Measurements from ENCODE around the gene ANKMY2.

GRCh38 chr7:16616542-16616941 lies 29.0 kb downstream of the ANKMY2 start:
- TF ChIP-seq, protein P1, sequence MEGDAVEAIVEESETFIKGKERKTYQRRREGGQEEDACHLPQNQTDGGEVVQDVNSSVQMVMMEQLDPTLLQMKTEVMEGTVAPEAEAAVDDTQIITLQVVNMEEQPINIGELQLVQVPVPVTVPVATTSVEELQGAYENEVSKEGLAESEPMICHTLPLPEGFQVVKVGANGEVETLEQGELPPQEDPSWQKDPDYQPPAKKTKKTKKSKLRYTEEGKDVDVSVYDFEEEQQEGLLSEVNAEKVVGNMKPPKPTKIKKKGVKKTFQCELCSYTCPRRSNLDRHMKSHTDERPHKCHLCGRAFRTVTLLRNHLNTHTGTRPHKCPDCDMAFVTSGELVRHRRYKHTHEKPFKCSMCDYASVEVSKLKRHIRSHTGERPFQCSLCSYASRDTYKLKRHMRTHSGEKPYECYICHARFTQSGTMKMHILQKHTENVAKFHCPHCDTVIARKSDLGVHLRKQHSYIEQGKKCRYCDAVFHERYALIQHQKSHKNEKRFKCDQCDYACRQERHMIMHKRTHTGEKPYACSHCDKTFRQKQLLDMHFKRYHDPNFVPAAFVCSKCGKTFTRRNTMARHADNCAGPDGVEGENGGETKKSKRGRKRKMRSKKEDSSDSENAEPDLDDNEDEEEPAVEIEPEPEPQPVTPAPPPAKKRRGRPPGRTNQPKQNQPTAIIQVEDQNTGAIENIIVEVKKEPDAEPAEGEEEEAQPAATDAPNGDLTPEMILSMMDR (conservative IDR thresholded peaks at IDR 0.05), result no peak
- no peak for TF ChIP-seq EZH2 (IDR thresholded peaks at IDR 0.05; ENCODE audit: low read depth)
